Ishikawa (cell line): ENCODE results near the gene GLDC.

Experiments used
- CEBPB ChIP-seq: IDR thresholded peaks from 2 replicates; pipeline ENCODE4 v1.6.1; 2012
- CREB1 ChIP-seq: IDR thresholded peaks from 2 replicates; pipeline ENCODE4 v1.6.1; 2012; ENCODE audit warnings: low read depth
- EGR1 ChIP-seq: IDR thresholded peaks from 2 replicates; pipeline ENCODE4 v1.6.1; 2012
- EP300 ChIP-seq: IDR thresholded peaks from 2 replicates; pipeline ENCODE4 v1.6.1; 2012; ENCODE audit warnings: borderline replicate concordance
- FOXM1 ChIP-seq: IDR thresholded peaks from 2 replicates; pipeline ENCODE4 v1.6.1; 2012; ENCODE audit warnings: low read depth, borderline replicate concordance
- NFIC ChIP-seq: IDR thresholded peaks from 2 replicates; pipeline ENCODE4 v1.6.1; 2012
- RAD21 ChIP-seq: IDR thresholded peaks from 2 replicates; pipeline ENCODE4 v1.6.1; 2012; ENCODE audit warnings: low read depth
- TAF1 ChIP-seq: IDR thresholded peaks from 2 replicates; pipeline ENCODE4 v1.6.1; 2012; ENCODE audit warnings: low read depth, mild to moderate bottlenecking
- TCF12 ChIP-seq: IDR thresholded peaks from 2 replicates; pipeline ENCODE4 v1.6.1; 2012; ENCODE audit warnings: low read depth
- TEAD4 ChIP-seq: IDR thresholded peaks from 2 replicates; pipeline ENCODE4 v1.6.1; 2012
- YY1 ChIP-seq: IDR thresholded peaks from 2 replicates; pipeline ENCODE4 v1.6.1; 2012; ENCODE audit warnings: low read depth
- ZBTB7A ChIP-seq: IDR thresholded peaks from 2 replicates; pipeline ENCODE4 v1.6.1; 2012; ENCODE audit warnings: low read depth
- TF ChIP-seq, protein P1 (sequence below): IDR thresholded peaks from 2 replicates; pipeline ENCODE4 v1.6.1; 2012
- TF ChIP-seq, protein P2 (sequence below): IDR thresholded peaks from 2 replicates; pipeline ENCODE4 v1.6.1; 2012
- TF ChIP-seq, protein P3 (sequence below): IDR thresholded peaks from 2 replicates; pipeline ENCODE4 v1.6.1; 2012; ENCODE audit warnings: low read depth, mild to moderate bottlenecking

GLDC gene

DNA sequence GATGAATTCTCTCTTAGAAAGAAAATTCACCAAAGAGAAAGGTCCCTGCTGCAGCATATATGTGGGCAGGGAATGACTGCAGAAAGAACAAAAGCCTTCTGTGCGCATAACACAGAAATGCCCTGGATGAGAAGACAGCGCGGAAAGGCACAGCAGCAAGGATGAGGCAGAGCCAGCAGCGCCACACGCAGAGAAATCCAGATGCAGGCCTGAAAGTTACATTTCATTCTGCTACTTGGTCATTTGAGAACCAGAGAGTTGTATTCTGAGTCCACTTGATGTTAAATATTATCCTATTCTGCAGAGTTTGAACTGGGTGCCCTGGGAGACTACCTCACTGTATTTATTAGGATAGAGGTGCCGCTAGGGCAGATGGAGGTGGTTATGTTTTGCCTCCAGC, 68.5 kb downstream of the GLDC start:
- TF ChIP-seq NFIC, result no peak

DNA sequence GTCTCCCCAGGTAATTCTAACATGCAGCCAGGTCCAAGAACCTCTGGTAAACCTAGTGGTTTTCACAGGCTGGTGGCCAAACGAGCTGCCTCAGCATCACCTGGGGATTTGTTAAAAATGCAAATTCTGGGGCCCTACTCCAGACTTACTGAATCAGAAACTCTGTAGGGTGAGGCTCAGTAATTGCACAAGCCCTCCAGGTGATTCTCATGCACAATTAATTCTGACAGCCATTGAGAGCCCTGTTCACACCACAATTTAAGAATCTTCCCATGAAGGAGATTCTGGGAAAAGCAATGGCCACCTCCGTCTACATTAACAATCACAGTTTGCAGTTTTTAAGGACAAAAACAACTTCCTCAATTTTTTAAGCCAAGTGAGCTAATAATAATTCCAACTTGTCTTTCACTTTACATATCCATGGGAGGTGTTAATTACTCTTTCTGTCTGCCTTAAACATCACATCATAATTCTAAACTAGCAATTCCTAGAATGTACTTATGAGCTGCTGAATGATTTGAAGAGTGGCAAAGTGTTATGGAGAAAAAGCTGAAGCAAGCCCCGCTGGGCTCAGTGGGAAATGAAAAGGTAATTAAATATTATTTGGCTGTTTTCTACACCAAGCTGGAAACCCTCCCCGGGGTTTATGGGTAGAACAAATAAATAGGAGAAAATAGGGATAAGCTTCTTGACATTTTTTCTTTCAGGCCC, 70.0 kb downstream of the GLDC start:
- TF ChIP-seq TCF12 (no peak), YY1 (no peak), EGR1 (no peak), FOXM1 (no peak)

DNA sequence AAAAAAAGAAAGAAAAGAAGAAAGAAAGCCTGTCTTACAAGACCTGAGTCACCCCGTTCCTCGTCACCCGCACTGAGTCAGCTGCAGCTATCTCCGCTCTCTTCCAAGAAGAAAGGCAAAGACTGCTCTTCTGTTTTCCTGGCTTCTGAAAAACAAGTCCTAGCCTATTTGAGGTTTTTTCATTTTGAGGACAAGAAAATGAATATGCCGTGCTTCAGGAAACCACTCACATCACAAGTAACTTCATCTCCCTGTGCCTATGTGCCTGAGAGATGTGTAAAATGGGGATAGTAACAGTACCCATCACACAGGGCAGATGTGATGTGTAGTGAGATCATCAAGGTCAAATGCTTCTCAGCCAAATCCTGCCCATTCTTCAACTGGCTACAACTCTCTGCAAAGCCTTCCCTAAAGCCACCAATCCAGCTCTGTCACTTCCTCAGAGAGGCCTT, 78.4 kb downstream of the GLDC start:
- TF ChIP-seq, protein P1, sequence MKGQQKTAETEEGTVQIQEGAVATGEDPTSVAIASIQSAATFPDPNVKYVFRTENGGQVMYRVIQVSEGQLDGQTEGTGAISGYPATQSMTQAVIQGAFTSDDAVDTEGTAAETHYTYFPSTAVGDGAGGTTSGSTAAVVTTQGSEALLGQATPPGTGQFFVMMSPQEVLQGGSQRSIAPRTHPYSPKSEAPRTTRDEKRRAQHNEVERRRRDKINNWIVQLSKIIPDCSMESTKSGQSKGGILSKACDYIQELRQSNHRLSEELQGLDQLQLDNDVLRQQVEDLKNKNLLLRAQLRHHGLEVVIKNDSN, result no peak
- TF ChIP-seq RAD21, result no peak
- TF ChIP-seq TEAD4, result no peak
- TF ChIP-seq, protein P2, sequence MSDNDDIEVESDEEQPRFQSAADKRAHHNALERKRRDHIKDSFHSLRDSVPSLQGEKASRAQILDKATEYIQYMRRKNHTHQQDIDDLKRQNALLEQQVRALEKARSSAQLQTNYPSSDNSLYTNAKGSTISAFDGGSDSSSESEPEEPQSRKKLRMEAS, result no peak
- no peak for TF ChIP-seq ZBTB7A
- TF ChIP-seq CEBPB, result no peak
- TF ChIP-seq YY1, result no peak
- TF ChIP-seq EP300, result no peak
- no peak for TF ChIP-seq TAF1
- TF ChIP-seq CREB1, result no peak
- TF ChIP-seq TCF12, result no peak
- TF ChIP-seq NFIC, result no peak
- TF ChIP-seq, protein P3, sequence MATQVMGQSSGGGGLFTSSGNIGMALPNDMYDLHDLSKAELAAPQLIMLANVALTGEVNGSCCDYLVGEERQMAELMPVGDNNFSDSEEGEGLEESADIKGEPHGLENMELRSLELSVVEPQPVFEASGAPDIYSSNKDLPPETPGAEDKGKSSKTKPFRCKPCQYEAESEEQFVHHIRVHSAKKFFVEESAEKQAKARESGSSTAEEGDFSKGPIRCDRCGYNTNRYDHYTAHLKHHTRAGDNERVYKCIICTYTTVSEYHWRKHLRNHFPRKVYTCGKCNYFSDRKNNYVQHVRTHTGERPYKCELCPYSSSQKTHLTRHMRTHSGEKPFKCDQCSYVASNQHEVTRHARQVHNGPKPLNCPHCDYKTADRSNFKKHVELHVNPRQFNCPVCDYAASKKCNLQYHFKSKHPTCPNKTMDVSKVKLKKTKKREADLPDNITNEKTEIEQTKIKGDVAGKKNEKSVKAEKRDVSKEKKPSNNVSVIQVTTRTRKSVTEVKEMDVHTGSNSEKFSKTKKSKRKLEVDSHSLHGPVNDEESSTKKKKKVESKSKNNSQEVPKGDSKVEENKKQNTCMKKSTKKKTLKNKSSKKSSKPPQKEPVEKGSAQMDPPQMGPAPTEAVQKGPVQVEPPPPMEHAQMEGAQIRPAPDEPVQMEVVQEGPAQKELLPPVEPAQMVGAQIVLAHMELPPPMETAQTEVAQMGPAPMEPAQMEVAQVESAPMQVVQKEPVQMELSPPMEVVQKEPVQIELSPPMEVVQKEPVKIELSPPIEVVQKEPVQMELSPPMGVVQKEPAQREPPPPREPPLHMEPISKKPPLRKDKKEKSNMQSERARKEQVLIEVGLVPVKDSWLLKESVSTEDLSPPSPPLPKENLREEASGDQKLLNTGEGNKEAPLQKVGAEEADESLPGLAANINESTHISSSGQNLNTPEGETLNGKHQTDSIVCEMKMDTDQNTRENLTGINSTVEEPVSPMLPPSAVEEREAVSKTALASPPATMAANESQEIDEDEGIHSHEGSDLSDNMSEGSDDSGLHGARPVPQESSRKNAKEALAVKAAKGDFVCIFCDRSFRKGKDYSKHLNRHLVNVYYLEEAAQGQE, result no peak
- no peak for TF ChIP-seq EGR1
- no peak for TF ChIP-seq FOXM1

DNA sequence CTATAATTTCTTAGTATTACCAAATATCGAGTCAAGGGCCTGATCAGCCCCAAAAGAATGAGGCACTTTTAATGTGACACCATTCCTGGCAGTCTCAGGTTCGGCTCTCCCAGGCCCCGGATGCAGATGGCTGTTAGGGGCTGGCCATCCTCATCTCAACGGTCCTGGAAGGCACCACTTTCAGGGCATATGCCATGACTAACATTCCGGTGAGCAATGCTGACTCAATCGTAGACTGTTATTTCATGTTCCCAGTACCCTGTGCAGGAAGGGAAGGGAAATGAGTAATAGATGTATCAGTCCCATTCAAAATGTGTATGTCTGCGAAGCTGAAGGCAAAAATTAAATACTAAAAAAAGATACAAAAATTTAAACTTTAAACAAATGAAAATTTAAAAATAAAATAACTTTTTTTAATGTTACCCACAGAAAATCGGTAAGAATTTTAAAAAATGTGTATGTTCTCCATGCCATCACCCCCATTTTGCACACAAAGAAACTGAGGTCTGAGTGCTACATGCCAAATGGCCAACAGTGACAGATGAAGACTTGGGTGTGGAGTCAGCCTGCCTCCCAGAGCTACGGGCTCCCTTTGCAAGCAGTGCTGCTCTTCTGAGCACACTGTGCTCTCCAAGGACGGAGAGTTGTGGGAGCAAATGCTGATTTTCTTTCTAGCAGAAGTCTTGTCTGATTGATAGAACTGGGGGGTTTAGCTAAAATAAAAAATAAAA, 79.0 kb downstream of the GLDC start:
- no peak for TF ChIP-seq TEAD4
- TF ChIP-seq, protein P2, result no peak
- TF ChIP-seq, protein P3, result no peak
- TF ChIP-seq EGR1, result no peak
- TF ChIP-seq FOXM1, result no peak
- TF ChIP-seq EP300, result no peak
- TF ChIP-seq, protein P1, result no peak
- no peak for TF ChIP-seq CREB1
- TF ChIP-seq NFIC, result no peak
- no peak for TF ChIP-seq RAD21
- no peak for TF ChIP-seq ZBTB7A
- TF ChIP-seq TCF12, result no peak
- TF ChIP-seq CEBPB, result no peak

DNA sequence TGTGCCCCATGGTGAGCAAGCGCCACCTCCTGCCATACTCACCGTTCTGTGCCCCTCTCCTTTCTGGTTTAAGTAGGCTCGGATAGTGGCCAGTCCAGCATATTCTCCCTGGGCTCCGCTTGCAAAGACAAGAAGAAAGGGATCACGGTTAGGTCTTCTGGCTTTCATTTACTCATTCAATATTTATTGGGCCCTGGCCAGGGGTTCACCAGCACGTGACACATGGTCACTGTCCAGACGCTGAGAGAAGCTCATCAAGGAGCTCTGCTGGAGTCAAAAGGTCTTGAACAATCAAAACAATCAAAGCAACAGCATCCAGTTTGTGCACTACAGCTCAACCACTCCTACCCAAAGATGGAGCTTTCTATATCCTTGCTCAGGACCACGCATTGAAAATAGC, 80.2 kb downstream of the GLDC start:
- TF ChIP-seq RAD21 (no peak), YY1 (no peak), CEBPB (no peak), EGR1 (no peak), CREB1 (no peak), NFIC (no peak), FOXM1 (no peak), TCF12 (no peak), ZBTB7A (no peak), EP300 (no peak), TAF1 (no peak), TEAD4 (no peak)
- TF ChIP-seq, protein P3, result no peak
- TF ChIP-seq, protein P2, result no peak
- TF ChIP-seq, protein P1, result no peak
